ENCODE measurements around the gene SLC17A4. TPM values are rescaled to one million over a fixed set of nuclear protein-coding genes. Genes with fewer than 3 reads are reported as not detected.
"Not testable (repeated sequence)": the region's sequence is repeated elsewhere in the genome, so short reads cannot be mapped to it uniquely, and the experiment has no call there.

Gene SLC17A4
- total RNA-seq, 1 donor from 2014 or later: not detected

DNA sequence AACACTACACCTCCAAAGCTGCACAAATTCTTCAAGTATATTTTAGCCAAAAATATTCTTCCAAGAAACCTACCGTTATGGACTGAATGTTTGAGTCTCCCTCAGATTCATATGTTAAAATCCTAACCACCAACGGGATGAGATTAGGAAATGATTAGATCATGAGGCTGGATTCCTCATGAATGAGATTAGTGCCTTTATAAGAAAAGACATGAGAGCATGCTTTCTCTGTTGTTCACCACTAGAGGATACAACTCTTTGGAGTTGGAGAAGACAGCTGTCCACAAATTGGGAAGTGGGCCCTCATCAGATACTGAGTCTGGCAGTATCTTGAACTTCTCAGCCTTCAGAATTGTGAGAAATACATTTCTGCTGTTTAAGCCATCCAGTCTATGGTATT lies 7.1 kb upstream of the SLC17A4 start:
- peaks cover 7% of the 10 kb centered on the region for H3K4me1 Mint-ChIP-seq (ENCODE audit: low read depth, unreplicated experiment)
- no peaks in the 10 kb centered on the region for H3K9me3 Mint-ChIP-seq (ENCODE audit: unreplicated experiment)
- no peaks in the 10 kb centered on the region for H3K27me3 ChIP-seq (ENCODE audit: insufficient read depth, low read length)
- H3K36me3 Mint-ChIP-seq (ENCODE audit: low read depth, unreplicated experiment): no peaks in the 10 kb centered on the region
- H3K27me3 Mint-ChIP-seq (ENCODE audit: low read depth, unreplicated experiment): no peaks in the 10 kb centered on the region
- H2AFZ ChIP-seq (ENCODE audit: low read depth, low read length): no peak overlapping the region
- no peak overlapping the region for H3K4me3 Mint-ChIP-seq (ENCODE audit: unreplicated experiment)
- no peak for DNase-seq (ENCODE audit: low read depth)
- no peak overlapping the region for H3K4me2 ChIP-seq (ENCODE audit: low read length)
- no peak overlapping the region for H3K27ac ChIP-seq (ENCODE audit: low read depth, low read length)
- H3K79me2 ChIP-seq (ENCODE audit: insufficient read depth, low read length): no peaks in the 10 kb centered on the region
- no peak overlapping the region for H3K9ac ChIP-seq (ENCODE audit: low read length)
- no peaks in the 10 kb centered on the region for H4K20me1 ChIP-seq (ENCODE audit: insufficient read depth, low read length)
- no peak for FAIRE-seq
- no peaks in the 10 kb centered on the region for H3K4me1 ChIP-seq (ENCODE audit: insufficient read depth, low read length)
- H3K36me3 ChIP-seq (ENCODE audit: insufficient read depth, low read length): no peaks in the 10 kb centered on the region
- peaks cover 3% of the 10 kb centered on the region for H3K9me3 ChIP-seq (ENCODE audit: insufficient read depth, low read depth, low read length)
- TF ChIP-seq EZH2 (IDR thresholded peaks at IDR 0.05; ENCODE audit: insufficient read depth, low read length): no peak
- TF ChIP-seq, protein P1, sequence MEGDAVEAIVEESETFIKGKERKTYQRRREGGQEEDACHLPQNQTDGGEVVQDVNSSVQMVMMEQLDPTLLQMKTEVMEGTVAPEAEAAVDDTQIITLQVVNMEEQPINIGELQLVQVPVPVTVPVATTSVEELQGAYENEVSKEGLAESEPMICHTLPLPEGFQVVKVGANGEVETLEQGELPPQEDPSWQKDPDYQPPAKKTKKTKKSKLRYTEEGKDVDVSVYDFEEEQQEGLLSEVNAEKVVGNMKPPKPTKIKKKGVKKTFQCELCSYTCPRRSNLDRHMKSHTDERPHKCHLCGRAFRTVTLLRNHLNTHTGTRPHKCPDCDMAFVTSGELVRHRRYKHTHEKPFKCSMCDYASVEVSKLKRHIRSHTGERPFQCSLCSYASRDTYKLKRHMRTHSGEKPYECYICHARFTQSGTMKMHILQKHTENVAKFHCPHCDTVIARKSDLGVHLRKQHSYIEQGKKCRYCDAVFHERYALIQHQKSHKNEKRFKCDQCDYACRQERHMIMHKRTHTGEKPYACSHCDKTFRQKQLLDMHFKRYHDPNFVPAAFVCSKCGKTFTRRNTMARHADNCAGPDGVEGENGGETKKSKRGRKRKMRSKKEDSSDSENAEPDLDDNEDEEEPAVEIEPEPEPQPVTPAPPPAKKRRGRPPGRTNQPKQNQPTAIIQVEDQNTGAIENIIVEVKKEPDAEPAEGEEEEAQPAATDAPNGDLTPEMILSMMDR (IDR thresholded peaks at IDR 0.05; ENCODE audit: insufficient read depth, low read depth, low read length): no peak
- no peak overlapping the region for H3K27ac Mint-ChIP-seq (ENCODE audit: unreplicated experiment)
- H3K4me3 ChIP-seq (ENCODE audit: insufficient read depth, low read depth, low read length): no peak overlapping the region

DNA sequence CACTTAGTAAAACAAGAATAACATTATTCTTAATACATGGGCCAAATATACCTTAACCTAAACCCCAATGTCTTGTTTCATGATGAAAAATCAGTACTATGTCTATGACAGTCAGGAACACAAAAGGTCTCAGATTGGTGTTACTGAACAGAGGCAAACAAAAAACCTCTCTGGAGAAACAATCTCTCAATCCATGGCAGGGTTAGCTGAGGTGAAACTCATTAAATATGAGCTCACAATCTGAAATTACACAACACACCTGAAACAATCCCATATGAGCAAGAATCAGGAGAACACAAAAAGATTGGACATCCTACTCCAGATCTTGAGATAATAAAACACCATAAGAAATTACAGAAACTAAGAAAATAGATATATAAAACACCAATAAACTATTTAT lies 6.5 kb upstream of the SLC17A4 start:
- no peak for TF ChIP-seq EZH2 (IDR thresholded peaks at IDR 0.05; ENCODE audit: insufficient read depth, low read length)
- TF ChIP-seq, protein P1 (IDR thresholded peaks at IDR 0.05; ENCODE audit: insufficient read depth, low read depth, low read length): no peak
- H3K9me3 ChIP-seq (ENCODE audit: insufficient read depth, low read depth, low read length): peaks cover 3% of the 10 kb centered on the region
- no peak overlapping the region for H3K4me2 ChIP-seq (ENCODE audit: low read length)
- no peaks in the 10 kb centered on the region for H3K27me3 Mint-ChIP-seq (ENCODE audit: low read depth, unreplicated experiment)
- H3K27me3 ChIP-seq (ENCODE audit: insufficient read depth, low read length): no peaks in the 10 kb centered on the region
- no peak overlapping the region for H3K27ac ChIP-seq (ENCODE audit: low read depth, low read length)
- H3K36me3 Mint-ChIP-seq (ENCODE audit: low read depth, unreplicated experiment): no peaks in the 10 kb centered on the region
- H3K4me1 Mint-ChIP-seq (ENCODE audit: low read depth, unreplicated experiment): peaks cover 7% of the 10 kb centered on the region
- no peaks in the 10 kb centered on the region for H3K4me1 ChIP-seq (ENCODE audit: insufficient read depth, low read length)
- H3K36me3 ChIP-seq (ENCODE audit: insufficient read depth, low read length): no peaks in the 10 kb centered on the region
- FAIRE-seq: no peak
- no peaks in the 10 kb centered on the region for H4K20me1 ChIP-seq (ENCODE audit: insufficient read depth, low read length)
- H3K9ac ChIP-seq (ENCODE audit: low read length): no peak overlapping the region
- H2AFZ ChIP-seq (ENCODE audit: low read depth, low read length): no peak overlapping the region
- DNase-seq (ENCODE audit: low read depth): no peak
- H3K4me3 Mint-ChIP-seq (ENCODE audit: unreplicated experiment): no peak overlapping the region
- no peak overlapping the region for H3K27ac Mint-ChIP-seq (ENCODE audit: unreplicated experiment)
- H3K9me3 Mint-ChIP-seq (ENCODE audit: unreplicated experiment): no peaks in the 10 kb centered on the region
- no peaks in the 10 kb centered on the region for H3K79me2 ChIP-seq (ENCODE audit: insufficient read depth, low read length)
- no peak overlapping the region for H3K4me3 ChIP-seq (ENCODE audit: insufficient read depth, low read depth, low read length)

DNA sequence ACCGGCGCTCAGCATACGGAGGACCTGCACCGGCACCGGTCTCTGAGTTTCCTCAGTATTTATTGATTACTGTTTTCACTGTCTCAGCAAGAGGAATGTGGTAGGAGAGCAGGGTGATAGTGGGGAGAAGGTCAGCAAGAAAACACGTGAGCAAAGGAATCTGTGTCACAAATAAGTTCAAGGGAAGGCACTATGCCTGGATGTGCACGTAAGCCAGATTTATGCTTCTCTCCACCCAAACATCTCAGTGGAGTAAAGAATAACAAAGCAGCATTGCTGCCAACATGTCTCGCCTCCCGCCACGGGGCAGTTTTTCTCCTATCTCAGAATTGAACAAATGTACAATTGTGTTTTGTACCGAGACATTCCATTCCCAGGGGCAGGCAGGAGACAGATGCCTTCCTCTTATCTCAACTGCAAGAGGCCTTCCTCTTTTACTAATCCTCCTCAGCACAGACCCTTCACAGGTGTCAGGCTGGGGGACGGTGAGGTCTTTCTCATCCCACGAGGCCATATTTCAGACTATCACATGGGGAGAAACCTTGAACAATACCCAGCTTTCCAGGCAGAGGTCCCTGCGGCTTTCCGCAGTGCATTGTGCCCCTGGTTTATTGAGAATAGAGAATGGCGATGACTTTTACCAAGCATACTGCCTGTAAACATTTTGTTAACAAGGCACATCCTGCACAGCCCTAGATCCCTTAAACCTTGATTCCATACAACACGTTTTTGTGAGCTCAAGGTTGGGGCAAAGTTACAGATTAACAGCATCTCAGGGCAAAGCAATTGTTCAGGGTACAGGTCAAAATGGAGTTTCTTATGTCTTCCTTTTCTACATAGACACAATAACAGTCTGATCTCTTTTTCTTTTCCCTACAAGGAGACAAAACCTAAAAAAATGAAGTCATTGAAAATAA lies 5.7 kb upstream of the SLC17A4 start:
- not testable (repeated sequence) for H3K9ac ChIP-seq (ENCODE audit: low read length); H3K79me2 ChIP-seq (ENCODE audit: insufficient read depth, low read length); H3K36me3 ChIP-seq (ENCODE audit: insufficient read depth, low read length); DNase-seq (ENCODE audit: low read depth); H2AFZ ChIP-seq (ENCODE audit: low read depth, low read length); H3K36me3 Mint-ChIP-seq (ENCODE audit: low read depth, unreplicated experiment); H3K27ac Mint-ChIP-seq (ENCODE audit: unreplicated experiment); H3K4me1 ChIP-seq (ENCODE audit: insufficient read depth, low read length); H3K4me3 ChIP-seq (ENCODE audit: insufficient read depth, low read depth, low read length); FAIRE-seq; H3K9me3 Mint-ChIP-seq (ENCODE audit: unreplicated experiment); H3K27me3 ChIP-seq (ENCODE audit: insufficient read depth, low read length); H3K4me1 Mint-ChIP-seq (ENCODE audit: low read depth, unreplicated experiment); H3K4me3 Mint-ChIP-seq (ENCODE audit: unreplicated experiment); H3K27me3 Mint-ChIP-seq (ENCODE audit: low read depth, unreplicated experiment); H4K20me1 ChIP-seq (ENCODE audit: insufficient read depth, low read length); H3K4me2 ChIP-seq (ENCODE audit: low read length); H3K9me3 ChIP-seq (ENCODE audit: insufficient read depth, low read depth, low read length); H3K27ac ChIP-seq (ENCODE audit: low read depth, low read length)

Measured in astrocyte (in vitro differentiated cells and primary cell).